Astrocyte (in vitro differentiated cells and primary cell): Measurements from ENCODE around the gene COX19.

Experiments
- EZH2 ChIP-seq: IDR thresholded peaks from 2 replicates; pipeline ENCODE4 v1.6.1; 2012; ENCODE audit warnings: mild to moderate bottlenecking, low read length, inconsistent platforms; ENCODE audit not compliant: insufficient read depth
- TF ChIP-seq, protein P1 (sequence below): IDR thresholded peaks from 2 replicates; pipeline ENCODE4 v1.5.1; 2011; ENCODE audit warnings: low read depth, mild to moderate bottlenecking, inconsistent platforms, low read length, moderate library complexity; ENCODE audit not compliant: insufficient read depth

DNA sequence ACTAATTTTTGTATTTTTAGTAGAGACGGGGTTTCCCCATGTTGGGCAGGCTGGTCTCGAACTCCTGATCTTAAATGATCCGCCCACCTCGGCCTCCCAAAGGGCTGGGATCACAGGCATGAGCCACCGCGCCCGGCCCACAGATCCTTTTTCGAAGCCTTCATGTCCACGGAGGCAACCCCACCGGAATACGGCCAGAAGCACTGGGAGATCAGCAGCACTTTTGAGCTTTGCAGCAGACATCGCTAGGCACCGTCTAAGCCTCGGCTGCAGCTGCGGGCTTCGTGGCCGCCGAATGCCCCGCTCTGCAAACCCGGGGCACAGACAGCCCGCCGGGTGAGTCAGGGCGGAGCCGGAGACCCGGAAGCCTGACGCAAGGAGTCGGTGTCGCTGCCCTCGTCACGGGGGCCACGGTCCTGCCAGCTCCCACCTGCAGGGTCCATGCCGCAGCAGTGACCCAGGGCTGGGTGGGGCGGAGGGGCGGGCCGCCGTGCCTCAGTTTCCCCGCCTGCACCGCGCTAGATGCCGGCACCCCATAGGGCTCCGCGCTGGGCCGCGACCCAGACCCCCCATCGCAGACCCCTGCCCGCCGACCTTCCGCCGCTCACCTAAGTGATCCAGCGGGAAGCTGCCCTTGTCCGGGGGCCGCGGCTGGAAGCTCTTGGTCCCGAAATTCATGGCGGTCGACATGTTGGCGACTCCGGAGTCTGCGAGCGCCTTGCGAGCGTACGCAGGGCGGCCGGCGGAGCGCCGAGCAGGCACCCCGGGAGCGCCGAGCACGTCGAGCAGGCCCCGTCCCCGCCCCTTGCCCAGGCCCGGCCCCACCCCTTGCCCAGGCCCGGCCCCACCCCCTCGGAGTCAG lies at the start of gene COX19:
- TF ChIP-seq, protein P1, sequence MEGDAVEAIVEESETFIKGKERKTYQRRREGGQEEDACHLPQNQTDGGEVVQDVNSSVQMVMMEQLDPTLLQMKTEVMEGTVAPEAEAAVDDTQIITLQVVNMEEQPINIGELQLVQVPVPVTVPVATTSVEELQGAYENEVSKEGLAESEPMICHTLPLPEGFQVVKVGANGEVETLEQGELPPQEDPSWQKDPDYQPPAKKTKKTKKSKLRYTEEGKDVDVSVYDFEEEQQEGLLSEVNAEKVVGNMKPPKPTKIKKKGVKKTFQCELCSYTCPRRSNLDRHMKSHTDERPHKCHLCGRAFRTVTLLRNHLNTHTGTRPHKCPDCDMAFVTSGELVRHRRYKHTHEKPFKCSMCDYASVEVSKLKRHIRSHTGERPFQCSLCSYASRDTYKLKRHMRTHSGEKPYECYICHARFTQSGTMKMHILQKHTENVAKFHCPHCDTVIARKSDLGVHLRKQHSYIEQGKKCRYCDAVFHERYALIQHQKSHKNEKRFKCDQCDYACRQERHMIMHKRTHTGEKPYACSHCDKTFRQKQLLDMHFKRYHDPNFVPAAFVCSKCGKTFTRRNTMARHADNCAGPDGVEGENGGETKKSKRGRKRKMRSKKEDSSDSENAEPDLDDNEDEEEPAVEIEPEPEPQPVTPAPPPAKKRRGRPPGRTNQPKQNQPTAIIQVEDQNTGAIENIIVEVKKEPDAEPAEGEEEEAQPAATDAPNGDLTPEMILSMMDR = no peak
- TF ChIP-seq EZH2 = no peak
